Neural crest cell (in vitro differentiated cells): Measurements from ENCODE around the gene FOXL1. TPM values are rescaled to one million over a fixed set of nuclear protein-coding genes. Genes with fewer than 3 reads are reported as not detected.

ENCODE experiments used
- DNase-seq: peaks from one replicate; pipeline ENCODE4 v3.0.0; 2021; ENCODE audit warnings: low read depth, mixed read lengths, low spot score
- H3K27ac Mint-ChIP-seq: one replicate; pipeline ENCODE4 v1.8.0; 2021; ENCODE audit warnings: mild to moderate bottlenecking, mixed read lengths; ENCODE audit not compliant: unreplicated experiment
- H3K27me3 Mint-ChIP-seq: 2 replicates; pipeline ENCODE4 v1.8.0; 2021; ENCODE audit warnings: low read depth, mild to moderate bottlenecking, mixed read lengths
- H3K36me3 Mint-ChIP-seq: 2 replicates; pipeline ENCODE4 v1.8.0; 2021; ENCODE audit warnings: low read depth, mild to moderate bottlenecking, mixed read lengths
- H3K4me1 Mint-ChIP-seq: 2 replicates; pipeline ENCODE4 v1.8.0; 2021; ENCODE audit warnings: mixed read lengths
- H3K4me3 Mint-ChIP-seq: one replicate; pipeline ENCODE4 v1.8.0; 2021; ENCODE audit warnings: mild to moderate bottlenecking, mixed read lengths
- H3K9me3 Mint-ChIP-seq: 2 replicates; pipeline ENCODE4 v1.8.0; 2021; ENCODE audit warnings: mixed read lengths
- CTCF ChIP-seq: fragments of 200-600 bp; sonication (generic); conservative IDR thresholded peaks from 2 replicates; pipeline ENCODE4 v1.5.0; 2021; ENCODE audit warnings: antibody characterized with exemption, mild to moderate bottlenecking
- total RNA-seq: library from RNA; stranded (reverse); gene quantifications from 2 replicates; pipeline ENCODE4 v1.2.1, GENCODE V29; 2021

Gene FOXL1
- total RNA-seq, 1 donor from 2014 or later: 0.09 TPM

- no peaks in the 10 kb centered on the region for H3K36me3 Mint-ChIP-seq
- H3K4me1 Mint-ChIP-seq: peaks cover 25% of the 10 kb centered on the region
- DNase-seq: no peak
- H3K27ac Mint-ChIP-seq: no peak overlapping the region
- H3K4me3 Mint-ChIP-seq: peak overlapping the region; percentile 56
- no peaks in the 10 kb centered on the region for H3K9me3 Mint-ChIP-seq
- no peak for TF ChIP-seq CTCF
- peaks cover 97% of the 10 kb centered on the region for H3K27me3 Mint-ChIP-seq
Measured at GRCh38 chr16:86577314-86577971, 906 bp upstream of the FOXL1 start.

GRCh38 chr16:86578611-86579267 lies 390 bp downstream of the FOXL1 start:
- no peaks in the 10 kb centered on the region for H3K9me3 Mint-ChIP-seq

GRCh38 chr16:86579268-86580062 lies 1.1 kb downstream of the FOXL1 start:
- Mint-ChIP-seq H3K4me3 (peak overlapping the region; percentile 88), H3K27ac (no peak overlapping the region), H3K27me3 (peaks cover 89% of the 10 kb centered on the region), H3K36me3 (no peaks in the 10 kb centered on the region), H3K4me1 (peaks cover 25% of the 10 kb centered on the region), H3K9me3 (no peaks in the 10 kb centered on the region)
- no peak for TF ChIP-seq CTCF
- no peak for DNase-seq

More at GRCh38 chr16:86578611-86579267, 390 bp downstream of the FOXL1 start:
- peaks cover 25% of the 10 kb centered on the region for H3K4me1 Mint-ChIP-seq
- H3K27ac Mint-ChIP-seq: peak overlapping the region; percentile 57
- H3K36me3 Mint-ChIP-seq: no peaks in the 10 kb centered on the region
- peak overlapping the region; percentile 80 for H3K4me3 Mint-ChIP-seq
- no peak for TF ChIP-seq CTCF
- peaks cover 94% of the 10 kb centered on the region for H3K27me3 Mint-ChIP-seq
- DNase-seq: peak; percentile 24

- Mint-ChIP-seq H3K36me3 (no peaks in the 10 kb centered on the region), H3K4me1 (peaks cover 25% of the 10 kb centered on the region), H3K9me3 (no peaks in the 10 kb centered on the region), H3K27ac (no peak overlapping the region), H3K27me3 (peaks cover 84% of the 10 kb centered on the region), H3K4me3 (peak overlapping the region; percentile 88)
- no peak for TF ChIP-seq CTCF
- no peak for DNase-seq
Measured at GRCh38 chr16:86580063-86580790, 1.9 kb downstream of the FOXL1 start.

- no peak for TF ChIP-seq CTCF
- Mint-ChIP-seq H3K36me3 (no peaks in the 10 kb centered on the region), H3K27me3 (peaks cover 80% of the 10 kb centered on the region), H3K4me3 (peak overlapping the region; percentile 5), H3K27ac (no peak overlapping the region), H3K4me1 (peaks cover 25% of the 10 kb centered on the region), H3K9me3 (no peaks in the 10 kb centered on the region)
- DNase-seq: no peak
Measured at GRCh38 chr16:86580791-86581170, 2.4 kb downstream of the FOXL1 start.
